Body of pancreas (tissue), 4 donors: ENCODE measurements around the gene PRMT7. TPM values are rescaled to one million over a fixed set of nuclear protein-coding genes. Genes with fewer than 3 reads are reported as not detected.

ENCODE experiments used
- ATAC-seq: fragments of 150-250 bp; one replicate; pipeline ENCODE4 v1.9.1; 2016
- DNase-seq, 4 donors: peaks; one replicate each; pipeline ENCODE4 v3.0.0-alpha.2; 2019
- H3K27ac ChIP-seq, 4 donors: fragments of 200-600 bp; sonication (generic); 1 replicate in 3 of 4; 2 replicates in 1 of 4; pipeline versions ENCODE4 v1.5.1 to v1.6.1; 2016 to 2019; ENCODE audit warnings: mild to moderate bottlenecking in 1 of 4, mixed read lengths in 1 of 4, moderate library complexity in 1 of 4
- H3K27me3 ChIP-seq, 2 donors: fragments of 200-600 bp; sonication (generic); one replicate each; pipeline ENCODE4 v1.6.0; 2016; ENCODE audit warnings: mild to moderate bottlenecking in 1 of 2
- H3K36me3 ChIP-seq, 2 donors: fragments of 200-600 bp; sonication (generic); replicated peaks in 1 of 2; 2 replicates each; pipeline ENCODE4 v1.5.1; 2016; ENCODE audit warnings: low read depth in 2 of 2; ENCODE audit not compliant: insufficient read depth in 1 of 2
- H3K4me1 ChIP-seq: fragments of 200-600 bp; sonication (generic); one replicate; pipeline ENCODE4 v1.6.0; 2016
- H3K4me3 ChIP-seq, 2 donors: fragments of 200-600 bp; sonication (generic); 1 replicate in 1 of 2; 2 replicates in 1 of 2; pipeline ENCODE4 v1.5.1; 2016 to 2019
- H3K9me3 ChIP-seq, 3 donors: fragments of 200-600 bp; sonication (generic); 1 replicate in 2 of 3; 2 replicates in 1 of 3; pipeline ENCODE4 v1.5.1; 2016
- POLR2A ChIP-seq, 3 donors: fragments of 450-650 bp; IDR thresholded peaks; one replicate each; pipeline ENCODE4 v1.6.1; 2016; ENCODE audit warnings: antibody characterized with exemption in 3 of 3, mild to moderate bottlenecking in 2 of 3
- WGBS, 2 donors: methylation state at CpG; one replicate each; pipeline ENCODE4 v1.1.5; 2017; 5-methylcytosine and 5-hydroxymethylcytosine counted together
- intact Hi-C: fragments of 100-400 bp; cut with DNase I; formaldehyde crosslinking; loops from one replicate; pipeline ENCODE4 v1.15.1; 2023
- total RNA-seq, 2 donors: library from RNA; depleted of rRNA; stranded (reverse); fragments of >200 nt; gene quantifications; one replicate each; pipeline ENCODE4 v1.1.0, GENCODE V29; 2016
- TF ChIP-seq, protein P1 (sequence below), 7 experiments: fragments of 450-650 bp in 4 of 7; fragments of 200-600 bp in 3 of 7; sonication (generic) in 3 of 7; IDR thresholded peaks; one replicate each; pipeline ENCODE4 v1.5.1; 2016 to 2019; ENCODE audit warnings: antibody characterized with exemption in 7 of 7

The PRMT7 gene
- total RNA-seq, 2 donors from 2014 or later: 27.4 to 35.8 TPM

DNA sequence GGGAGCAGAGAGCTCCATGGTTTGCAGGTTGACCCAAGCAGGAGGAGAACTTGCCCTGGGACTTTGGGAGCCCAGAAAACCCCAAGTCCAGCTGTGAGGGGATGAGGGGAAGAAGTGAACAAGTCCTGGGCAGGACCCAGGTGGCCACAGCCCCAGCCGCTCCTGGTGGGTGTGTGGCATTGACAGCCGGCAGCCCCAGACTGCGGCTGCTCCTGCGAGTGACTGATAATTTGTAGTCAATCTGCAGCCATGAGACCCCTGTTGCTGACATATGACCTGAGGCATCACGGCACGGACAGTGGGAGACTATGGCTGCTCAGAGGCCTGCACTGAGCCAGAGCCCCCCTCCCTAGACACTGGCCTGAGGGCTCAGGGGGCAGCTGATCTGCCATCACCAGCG, 66.4 kb downstream of the PRMT7 start:
- no peak overlapping the region for H3K27ac ChIP-seq
- intact Hi-C loops: no loop called here
- WGBS, 2 donors: 91 to 93% methylated on average over 5 to 7 of the region's 7 CpGs
- H3K9me3 ChIP-seq: no peaks in the 10 kb centered on the region
- no peak for ATAC-seq
- no peak for DNase-seq
- TF ChIP-seq POLR2A (IDR thresholded peaks at IDR 0.05): no peak
- TF ChIP-seq, protein P1, sequence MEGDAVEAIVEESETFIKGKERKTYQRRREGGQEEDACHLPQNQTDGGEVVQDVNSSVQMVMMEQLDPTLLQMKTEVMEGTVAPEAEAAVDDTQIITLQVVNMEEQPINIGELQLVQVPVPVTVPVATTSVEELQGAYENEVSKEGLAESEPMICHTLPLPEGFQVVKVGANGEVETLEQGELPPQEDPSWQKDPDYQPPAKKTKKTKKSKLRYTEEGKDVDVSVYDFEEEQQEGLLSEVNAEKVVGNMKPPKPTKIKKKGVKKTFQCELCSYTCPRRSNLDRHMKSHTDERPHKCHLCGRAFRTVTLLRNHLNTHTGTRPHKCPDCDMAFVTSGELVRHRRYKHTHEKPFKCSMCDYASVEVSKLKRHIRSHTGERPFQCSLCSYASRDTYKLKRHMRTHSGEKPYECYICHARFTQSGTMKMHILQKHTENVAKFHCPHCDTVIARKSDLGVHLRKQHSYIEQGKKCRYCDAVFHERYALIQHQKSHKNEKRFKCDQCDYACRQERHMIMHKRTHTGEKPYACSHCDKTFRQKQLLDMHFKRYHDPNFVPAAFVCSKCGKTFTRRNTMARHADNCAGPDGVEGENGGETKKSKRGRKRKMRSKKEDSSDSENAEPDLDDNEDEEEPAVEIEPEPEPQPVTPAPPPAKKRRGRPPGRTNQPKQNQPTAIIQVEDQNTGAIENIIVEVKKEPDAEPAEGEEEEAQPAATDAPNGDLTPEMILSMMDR (IDR thresholded peaks at IDR 0.05): no peak
- H3K4me3 ChIP-seq: no peak overlapping the region
- H3K27me3 ChIP-seq: no peaks in the 10 kb centered on the region
- H3K4me1 ChIP-seq: peaks cover 5% of the 10 kb centered on the region
- no peaks in the 10 kb centered on the region for H3K36me3 ChIP-seq

DNA sequence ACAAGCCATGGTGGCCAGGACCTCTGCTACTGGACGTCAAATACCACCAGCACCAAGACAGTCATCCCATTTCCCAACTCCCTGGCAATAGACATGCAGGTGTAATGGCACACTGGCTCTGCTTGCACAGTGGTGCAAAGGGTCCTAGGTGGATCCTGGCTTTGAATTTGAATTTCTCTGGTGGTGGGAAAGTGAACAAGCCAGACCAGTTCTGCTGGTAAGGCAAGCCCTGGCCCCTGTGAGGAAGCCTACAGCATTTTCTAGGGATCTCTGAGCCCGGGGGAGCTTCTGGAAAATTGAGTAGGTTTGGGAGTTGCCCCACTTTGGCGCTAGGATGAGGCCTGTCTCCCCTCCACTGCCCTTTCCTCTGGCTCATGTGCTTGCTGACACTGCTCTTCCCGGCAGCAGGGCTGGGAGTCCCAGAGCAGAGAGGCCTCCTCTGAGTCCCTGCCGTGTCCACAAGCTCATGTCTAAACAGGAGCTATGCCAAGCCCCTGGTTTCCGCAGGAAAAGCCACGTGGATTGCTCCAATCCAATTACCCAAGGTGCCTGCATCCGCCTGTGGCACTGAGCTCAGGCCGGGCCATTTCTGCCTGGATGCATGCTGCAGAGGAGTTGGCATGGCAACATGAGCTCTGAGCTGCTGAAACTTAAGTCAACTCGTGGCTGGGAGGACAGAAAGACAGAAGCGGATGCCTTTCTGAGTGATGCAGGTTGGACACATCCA, 67.0 kb downstream of the PRMT7 start:
- TF ChIP-seq, protein P1 (IDR thresholded peaks at IDR 0.05): no peak
- TF ChIP-seq POLR2A (IDR thresholded peaks at IDR 0.05): no peak
- H3K9me3 ChIP-seq: no peaks in the 10 kb centered on the region
- H3K36me3 ChIP-seq: no peaks in the 10 kb centered on the region
- no peak overlapping the region for H3K4me3 ChIP-seq
- peaks cover 5% of the 10 kb centered on the region for H3K4me1 ChIP-seq
- no peak for ATAC-seq
- H3K27ac ChIP-seq: no peak overlapping the region
- peak in 2 of 4 donors; percentile 20 to 28 for DNase-seq
- 75 to 77% methylated on average over 10 to 11 of the region's 11 CpGs for WGBS, 2 donors
- H3K27me3 ChIP-seq: no peaks in the 10 kb centered on the region
- intact Hi-C loops: no loop called here

DNA sequence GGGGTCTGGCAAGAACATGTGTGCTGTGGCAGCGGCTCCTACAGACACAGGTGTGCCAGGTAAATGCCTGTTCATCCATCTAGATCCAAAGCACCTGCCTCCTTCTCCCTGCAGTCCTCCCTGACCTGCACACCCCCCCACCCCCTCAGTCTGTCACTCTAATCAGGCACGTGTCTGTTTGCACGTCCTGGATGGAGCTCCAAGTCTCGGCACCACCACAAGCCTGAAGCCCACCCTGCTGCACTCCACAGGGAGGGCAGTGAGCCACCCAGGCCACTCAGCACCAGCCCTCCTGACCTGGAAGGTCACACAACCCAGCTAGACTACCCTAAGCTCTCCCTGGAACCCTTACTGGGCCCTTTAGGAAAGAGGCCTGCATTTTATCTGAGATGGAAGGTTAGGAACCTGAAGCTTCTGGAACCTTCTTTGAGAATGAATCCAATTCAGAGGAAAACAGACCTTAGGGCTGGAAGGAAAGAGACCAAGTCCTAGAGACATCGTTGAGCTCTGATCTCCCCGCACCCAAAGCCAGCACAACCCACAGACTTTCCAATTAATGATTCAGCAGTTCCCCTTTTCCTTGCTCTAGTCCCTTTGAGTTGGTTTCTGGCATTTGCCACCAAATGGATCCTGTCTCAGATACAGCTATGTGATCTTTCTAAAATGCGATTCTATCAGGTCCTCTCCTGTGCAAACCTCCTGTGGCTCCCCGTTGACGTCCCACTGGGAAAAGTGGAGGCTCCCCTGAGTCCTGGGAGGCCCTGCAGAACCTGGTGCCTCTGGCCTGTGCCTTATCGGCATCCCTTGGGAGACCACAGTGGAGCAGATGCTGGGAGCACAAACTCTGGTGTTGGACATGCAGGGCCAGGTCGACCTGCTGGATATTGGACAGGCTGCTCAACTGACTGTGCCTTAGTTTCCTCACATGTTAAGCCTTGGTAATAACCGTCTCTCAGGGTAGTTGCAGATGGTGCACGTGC, 67.9 kb downstream of the PRMT7 start:
- DNase-seq (no peak), ATAC-seq (no peak)
- Histone ChIP-seq H3K4me3 (no peak overlapping the region), H3K27ac (no peak overlapping the region), H3K9me3 (no peaks in the 10 kb centered on the region), H3K36me3 (no peaks in the 10 kb centered on the region), H3K27me3 (no peaks in the 10 kb centered on the region), H3K4me1 (peaks cover 3% of the 10 kb centered on the region)
- TF ChIP-seq POLR2A (IDR thresholded peaks at IDR 0.05): no peak
- TF ChIP-seq, protein P1 (IDR thresholded peaks at IDR 0.05): no peak
- WGBS, 2 donors: 75 to 85% methylated on average over 8 to 13 of the region's 13 CpGs
- intact Hi-C loops: no loop called here

DNA sequence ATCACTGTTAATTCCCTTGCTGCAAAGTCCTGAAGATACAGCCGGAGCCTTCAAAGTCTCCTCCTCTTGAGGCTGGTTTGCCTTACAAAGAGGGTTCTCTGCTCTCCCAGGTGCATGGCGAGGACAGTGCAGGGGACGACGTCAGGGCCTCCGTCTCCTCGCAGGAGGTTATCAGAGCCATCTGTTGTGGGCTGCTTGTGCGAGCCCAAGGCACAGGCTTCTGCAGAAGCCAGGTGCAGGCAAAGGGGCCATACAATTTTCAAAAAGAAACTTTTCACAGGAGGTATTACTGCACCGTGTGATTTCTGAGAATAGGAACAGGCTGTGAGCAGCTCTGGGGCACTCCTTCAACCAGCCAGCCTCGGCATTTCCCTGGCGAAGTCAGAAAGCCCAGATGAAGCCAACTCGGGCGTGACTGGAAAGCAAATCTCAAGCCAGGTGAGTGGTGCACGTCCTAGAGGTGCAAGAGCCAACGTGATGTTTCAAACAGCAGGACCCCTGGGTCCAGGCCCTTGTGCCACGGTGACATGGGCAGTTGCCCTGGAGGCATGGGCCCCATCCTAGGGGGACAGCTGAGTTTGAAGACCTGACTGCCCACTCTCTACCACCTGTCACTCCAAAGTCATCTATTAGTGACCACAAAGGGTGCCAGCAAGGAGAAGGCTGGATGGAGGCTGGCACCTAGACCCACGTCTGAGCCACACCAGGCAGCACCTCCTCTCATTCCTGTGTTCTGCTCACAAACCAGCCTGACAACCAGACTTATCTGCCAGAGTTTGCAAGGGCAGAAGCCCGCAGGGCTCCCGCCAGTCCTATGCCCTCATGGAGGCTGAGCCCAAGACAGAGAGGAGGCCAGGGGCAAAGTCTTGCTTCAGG, 68.9 kb downstream of the PRMT7 start:
- no peaks in the 10 kb centered on the region for H3K36me3 ChIP-seq
- H3K27me3 ChIP-seq: no peaks in the 10 kb centered on the region
- TF ChIP-seq, protein P1 (IDR thresholded peaks at IDR 0.05): no peak
- TF ChIP-seq POLR2A (IDR thresholded peaks at IDR 0.05): no peak
- WGBS, 2 donors: 72 to 83% methylated on average over 16 to 17 of the region's 18 CpGs
- H3K4me3 ChIP-seq: no peak overlapping the region
- no peak for ATAC-seq
- H3K27ac ChIP-seq: no peak overlapping the region
- no peaks in the 10 kb centered on the region for H3K9me3 ChIP-seq
- DNase-seq: no peak
- intact Hi-C loops: no loop called here
- H3K4me1 ChIP-seq: no peaks in the 10 kb centered on the region
